Stimulated activated naive CD4-positive, alpha-beta T cell (primary cell): ENCODE measurements around the gene C2.
"Not testable (repeated sequence)": the region's sequence is repeated elsewhere in the genome, so short reads cannot be mapped to it uniquely, and the experiment has no call there.

Source experiments
- DNase-seq, 6 experiments: peaks; one replicate each; lab custom pipeline; 2025; lab: John Stamatoyannopoulos, UW

Gene C2

GRCh38 chr6:31977816-31978431 is 50.4 kb downstream of the C2 start:
- DNase-seq: no peak

- no peak for DNase-seq
Observed at GRCh38 chr6:31978831-31979230, 51.3 kb downstream of the C2 start.

DNA sequence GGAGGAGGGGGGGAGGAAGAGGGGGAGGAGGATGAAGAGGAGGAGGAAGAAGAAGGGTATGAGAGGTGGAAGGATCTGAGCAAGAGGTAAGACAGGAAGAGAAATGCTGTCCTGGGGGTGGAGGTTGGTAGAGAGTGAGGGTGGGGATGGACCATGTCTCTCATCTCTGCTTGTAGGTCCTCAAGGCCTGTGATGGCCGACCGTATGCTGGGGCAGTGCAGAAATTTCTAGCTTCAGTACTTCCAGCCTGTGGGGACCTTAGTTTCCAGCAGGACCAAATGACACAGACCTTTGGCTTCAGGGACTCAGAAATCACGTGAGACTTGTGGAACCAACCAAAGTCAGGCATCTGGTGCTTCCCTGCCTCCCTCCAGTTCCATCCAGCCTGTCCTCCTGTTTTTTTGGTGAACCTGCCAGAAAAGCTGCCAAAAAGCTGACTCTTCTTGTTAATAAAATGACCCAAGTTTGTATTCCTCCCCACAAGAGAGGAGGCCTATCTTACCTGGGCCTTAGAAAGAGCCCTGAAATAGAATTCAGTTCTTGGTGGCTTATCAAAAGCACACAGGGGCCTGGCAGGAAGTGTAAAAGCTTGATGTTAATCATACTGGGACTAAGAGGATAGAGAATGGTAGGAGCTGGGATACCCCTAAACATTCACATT is 51.9 kb downstream of the C2 start:
- DNase-seq: no peak

GRCh38 chr6:31980195-31980876 is 52.8 kb downstream of the C2 start:
- DNase-seq: not testable (repeated sequence)

DNA sequence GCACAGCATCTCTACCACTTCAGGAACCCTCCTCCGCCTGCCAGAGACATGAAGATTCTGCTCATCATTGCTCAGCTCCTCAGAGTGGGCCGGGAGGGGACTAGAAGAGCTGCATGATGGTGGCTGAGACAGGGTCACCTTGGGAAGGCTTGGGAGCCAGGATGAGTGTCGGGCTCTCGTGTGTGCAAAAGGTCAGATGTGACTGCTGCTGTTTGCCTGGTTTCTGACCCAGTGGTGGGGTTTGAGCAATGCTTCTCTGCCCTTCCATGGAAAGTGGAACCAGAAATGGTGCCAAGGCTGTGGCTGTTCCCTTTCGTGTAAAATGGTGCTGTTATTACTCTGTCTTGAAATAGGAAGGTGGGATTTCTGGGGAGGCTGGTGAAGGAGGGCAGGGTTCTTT is 53.5 kb downstream of the C2 start:
- DNase-seq: not testable (repeated sequence)

DNA sequence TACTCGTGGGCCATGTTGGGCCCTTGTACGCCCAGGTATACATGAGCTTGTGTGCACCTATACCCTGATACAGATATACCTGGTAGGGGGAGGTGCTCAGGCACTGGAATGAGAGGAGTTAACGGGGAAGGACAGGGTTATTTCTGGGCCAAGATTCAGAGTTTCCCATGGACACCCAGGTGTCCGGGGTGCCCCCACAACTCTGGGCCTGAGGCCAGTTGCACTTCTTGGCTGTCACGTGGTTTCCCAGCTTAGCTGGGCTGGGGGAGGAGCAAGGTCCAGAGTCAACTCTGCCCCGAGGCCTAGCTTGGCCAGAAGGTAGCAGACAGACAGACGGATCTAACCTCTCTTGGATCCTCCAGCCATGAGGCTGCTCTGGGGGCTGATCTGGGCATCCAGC is 54.2 kb downstream of the C2 start, which contains the start of gene C4A:
Gene C4A (plus strand): TSS at position 314 of the 400 bp plus-strand sequence. CDS start 51 bp downstream, at position 365.
- DNase-seq: not testable (repeated sequence)

GRCh38 chr6:31989363-31989762 is 61.8 kb downstream of the C2 start:
- not testable (repeated sequence) for DNase-seq

GRCh38 chr6:31994421-31994820 is 66.9 kb downstream of the C2 start:
- DNase-seq: not testable (repeated sequence)
